PFSK-1 (cell line): ENCODE results near the gene CHST3.
A peak's percentile ranks its signal among the peaks of the same experiment; 100 is the strongest.

Source experiments
- FOXP2 ChIP-seq: optimal IDR thresholded peaks from 2 replicates; pipeline ENCODE3; 2011; ENCODE audit warnings: borderline replicate concordance, control low read depth, inconsistent platforms; ENCODE audit not compliant: insufficient read depth; ENCODE audit errors: extremely low read length, extremely low read depth
- POLR2AphosphoS5 ChIP-seq: IDR thresholded peaks from 2 replicates; pipeline ENCODE4 v1.6.1; 2012; ENCODE audit warnings: low read depth, mild to moderate bottlenecking, control low read depth, low read length, moderate library complexity
- REST ChIP-seq, 2 experiments: IDR thresholded peaks; 2 replicates each; pipeline versions ENCODE4 v1.6.1 to v1.8.0; 2011 to 2012; ENCODE audit warnings: low read depth in 2 of 2, low read length in 2 of 2, control low read depth in 1 of 2, inconsistent platforms in 1 of 2, mild to moderate bottlenecking in 1 of 2, moderate library complexity in 1 of 2; ENCODE audit not compliant: insufficient read depth in 1 of 2
- SIN3A ChIP-seq: IDR thresholded peaks from 2 replicates; pipeline ENCODE4 v1.6.1; 2012; ENCODE audit warnings: mild to moderate bottlenecking, low read length, moderate library complexity, borderline replicate concordance; ENCODE audit not compliant: insufficient read depth
- TAF1 ChIP-seq: IDR thresholded peaks from 2 replicates; pipeline ENCODE4 v1.6.1; 2012; ENCODE audit warnings: low read length, control low read depth, borderline replicate concordance; ENCODE audit not compliant: insufficient read depth

Gene CHST3

GRCh38 chr10:72009425-72010081 lies 45.4 kb downstream of the CHST3 start:
- TF ChIP-seq FOXP2 (peak; percentile 31), SIN3A (no peak)

- TF ChIP-seq SIN3A (no peak), POLR2AphosphoS5 (no peak), TAF1 (no peak), FOXP2 (no peak), REST (IDR thresholded peaks at IDR 0.05; ENCODE audit: insufficient read depth in 1 of 2, low read depth in 2 of 2, low read length in 2 of 2) (no peak)
These were observed 46.2 kb downstream of the CHST3 start for GRCh38 chr10:72010234-72010973.

GRCh38 chr10:72011016-72011415 lies 46.8 kb downstream of the CHST3 start:
- no peak for TF ChIP-seq POLR2AphosphoS5

GRCh38 chr10:72011468-72011867 lies 47.3 kb downstream of the CHST3 start:
- TF ChIP-seq REST (IDR thresholded peaks at IDR 0.05; ENCODE audit: insufficient read depth in 1 of 2, low read depth in 2 of 2, low read length in 2 of 2) = no peak
- no peak for TF ChIP-seq FOXP2
- no peak for TF ChIP-seq POLR2AphosphoS5
- no peak for TF ChIP-seq SIN3A
- TF ChIP-seq TAF1 = no peak

GRCh38 chr10:72011976-72012512 lies 47.8 kb downstream of the CHST3 start:
- TF ChIP-seq TAF1 (no peak), REST (IDR thresholded peaks at IDR 0.05; ENCODE audit: insufficient read depth in 1 of 2, low read depth in 2 of 2, low read length in 2 of 2) (no peak), POLR2AphosphoS5 (no peak), FOXP2 (no peak), SIN3A (no peak)

GRCh38 chr10:72012796-72013195 lies 48.6 kb downstream of the CHST3 start:
- no peak for TF ChIP-seq POLR2AphosphoS5
- no peak for TF ChIP-seq SIN3A
- TF ChIP-seq FOXP2 = no peak
- no peak for TF ChIP-seq REST (IDR thresholded peaks at IDR 0.05; ENCODE audit: insufficient read depth in 1 of 2, low read depth in 2 of 2, low read length in 2 of 2)
- TF ChIP-seq TAF1 = no peak
